ENCODE results near the gene PIGR.
A peak's percentile ranks its signal among the peaks of the same experiment; 100 is the strongest.

Gene PIGR

GRCh38 chr1:206960676-206961386 is 14.6 kb upstream of the PIGR start:
- no peak for ATAC-seq

- no peak for ATAC-seq
These were observed 11.9 kb upstream of the PIGR start for GRCh38 chr1:206958144-206958543.

GRCh38 chr1:206957639-206958038 is 11.4 kb upstream of the PIGR start:
- ATAC-seq, result no peak

GRCh38 chr1:206955476-206956451 is 9.5 kb upstream of the PIGR start:
- ATAC-seq, result no peak

GRCh38 chr1:206954459-206955342 is 8.4 kb upstream of the PIGR start:
- no peak for ATAC-seq

GRCh38 chr1:206953626-206954025 is 7.4 kb upstream of the PIGR start:
- ATAC-seq, result no peak

GRCh38 chr1:206953126-206953525 is 6.9 kb upstream of the PIGR start:
- ATAC-seq, result no peak

- no peak for ATAC-seq
These were observed 5.9 kb upstream of the PIGR start for GRCh38 chr1:206952171-206952570.

- ATAC-seq, result no peak
These were observed 5.2 kb upstream of the PIGR start for GRCh38 chr1:206951318-206952100.

GRCh38 chr1:206949641-206950040 is 3.4 kb upstream of the PIGR start:
- ATAC-seq, result no peak

- no peak for ATAC-seq
These were observed 2.9 kb upstream of the PIGR start for GRCh38 chr1:206949208-206949607.

GRCh38 chr1:206947255-206947654 is 989 bp upstream of the PIGR start:
- ATAC-seq, result no peak

- no peak for ATAC-seq
These were observed 487 bp downstream of the PIGR start for GRCh38 chr1:206945779-206946178.

GRCh38 chr1:206944703-206945102 is 1.6 kb downstream of the PIGR start:
- ATAC-seq, result no peak

- ATAC-seq, result no peak
These were observed 4.4 kb downstream of the PIGR start for GRCh38 chr1:206941766-206942418.

GRCh38 chr1:206940588-206940936 is 5.7 kb downstream of the PIGR start:
- no peak for ATAC-seq

- ATAC-seq, result no peak
These were observed 6.3 kb downstream of the PIGR start for GRCh38 chr1:206939841-206940587.

GRCh38 chr1:206939131-206939530 is 7.1 kb downstream of the PIGR start:
- no peak for ATAC-seq

- ATAC-seq, result no peak
These were observed 8.8 kb downstream of the PIGR start for GRCh38 chr1:206937425-206937824.

- ATAC-seq, result peak in 1 of 2 donors; percentile 52
These were observed 10.7 kb downstream of the PIGR start for GRCh38 chr1:206935491-206936067.
